Suprapubic skin (tissue), 4 donors: ENCODE measurements around the gene EMID1.
A peak's percentile ranks its signal among the peaks of the same experiment; 100 is the strongest.

Source experiments
- POLR2A ChIP-seq, 2 donors: fragments of 450-650 bp; IDR thresholded peaks; one replicate each; pipeline ENCODE4 v1.6.1; 2017; ENCODE audit warnings: antibody characterized with exemption in 2 of 2, mild to moderate bottlenecking in 2 of 2, moderate library complexity in 2 of 2
- POLR2AphosphoS5 ChIP-seq, 3 donors: sonication (generic); formaldehyde crosslinking; IDR thresholded peaks; one replicate each; pipeline ENCODE4 v1.6.1; 2017; ENCODE audit warnings: antibody characterized with exemption in 3 of 3
- TF ChIP-seq, protein P1 (sequence below), 2 donors: fragments of 200-600 bp in 1 of 2; fragments of 450-650 bp in 1 of 2; sonication (generic) in 1 of 2; IDR thresholded peaks; one replicate each; pipeline ENCODE4 v1.5.1; 2016 to 2019; ENCODE audit warnings: antibody characterized with exemption in 2 of 2, mild to moderate bottlenecking in 1 of 2, moderate library complexity in 1 of 2

DNA sequence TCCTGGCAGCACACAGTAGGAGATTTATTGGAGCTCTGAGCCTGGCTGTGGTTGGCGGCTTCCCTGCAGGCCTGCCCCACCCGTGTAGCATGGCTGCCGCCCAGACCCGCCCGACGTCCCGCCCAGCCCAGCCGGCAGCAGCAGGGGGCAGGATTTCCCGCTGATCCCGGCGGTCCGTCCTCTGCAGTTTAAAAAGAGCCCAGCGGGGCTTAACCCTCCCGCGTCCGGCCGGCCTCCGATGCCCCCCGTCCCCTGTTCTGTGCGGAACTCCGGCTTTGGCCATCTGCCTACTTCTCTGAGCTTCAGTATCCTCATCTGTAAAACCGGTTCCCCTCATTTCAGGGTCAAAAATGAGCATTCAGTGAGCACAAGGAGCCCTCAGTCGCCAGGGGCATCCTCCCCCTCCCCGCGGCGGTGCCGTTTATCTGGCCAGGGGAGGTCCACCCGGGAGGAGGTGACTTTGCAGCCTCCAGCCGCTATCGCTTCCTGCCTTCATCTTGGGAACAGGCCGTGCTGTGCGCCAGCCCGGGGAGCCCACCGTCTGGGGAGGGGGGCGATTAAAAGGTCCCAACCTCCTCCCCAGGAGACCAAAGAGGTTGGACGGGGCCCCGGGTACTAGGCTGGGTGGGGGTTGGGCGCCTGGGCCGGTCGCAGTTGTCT lies 100.6 kb downstream of the EMID1 start, which contains the start of gene GAS2L1:
- TF ChIP-seq POLR2AphosphoS5 (IDR thresholded peaks at IDR 0.05) (peak in 2 of 3 donors; percentile 67 to 69), POLR2A (IDR thresholded peaks at IDR 0.05) (no peak)
- TF ChIP-seq, protein P1, sequence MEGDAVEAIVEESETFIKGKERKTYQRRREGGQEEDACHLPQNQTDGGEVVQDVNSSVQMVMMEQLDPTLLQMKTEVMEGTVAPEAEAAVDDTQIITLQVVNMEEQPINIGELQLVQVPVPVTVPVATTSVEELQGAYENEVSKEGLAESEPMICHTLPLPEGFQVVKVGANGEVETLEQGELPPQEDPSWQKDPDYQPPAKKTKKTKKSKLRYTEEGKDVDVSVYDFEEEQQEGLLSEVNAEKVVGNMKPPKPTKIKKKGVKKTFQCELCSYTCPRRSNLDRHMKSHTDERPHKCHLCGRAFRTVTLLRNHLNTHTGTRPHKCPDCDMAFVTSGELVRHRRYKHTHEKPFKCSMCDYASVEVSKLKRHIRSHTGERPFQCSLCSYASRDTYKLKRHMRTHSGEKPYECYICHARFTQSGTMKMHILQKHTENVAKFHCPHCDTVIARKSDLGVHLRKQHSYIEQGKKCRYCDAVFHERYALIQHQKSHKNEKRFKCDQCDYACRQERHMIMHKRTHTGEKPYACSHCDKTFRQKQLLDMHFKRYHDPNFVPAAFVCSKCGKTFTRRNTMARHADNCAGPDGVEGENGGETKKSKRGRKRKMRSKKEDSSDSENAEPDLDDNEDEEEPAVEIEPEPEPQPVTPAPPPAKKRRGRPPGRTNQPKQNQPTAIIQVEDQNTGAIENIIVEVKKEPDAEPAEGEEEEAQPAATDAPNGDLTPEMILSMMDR (IDR thresholded peaks at IDR 0.05) = peak; percentile 41 to 78
